HG03378 (cell line): ENCODE measurements around the gene ZNF577.

Source experiments
- ATAC-seq: cut with Tn5 transposase; IDR thresholded peaks from one replicate; pipeline ENCODE4 v1.9.1; 2021; ENCODE audit warnings: mild to moderate bottlenecking, moderate library complexity; ENCODE audit not compliant: unreplicated experiment

ZNF577 gene

DNA sequence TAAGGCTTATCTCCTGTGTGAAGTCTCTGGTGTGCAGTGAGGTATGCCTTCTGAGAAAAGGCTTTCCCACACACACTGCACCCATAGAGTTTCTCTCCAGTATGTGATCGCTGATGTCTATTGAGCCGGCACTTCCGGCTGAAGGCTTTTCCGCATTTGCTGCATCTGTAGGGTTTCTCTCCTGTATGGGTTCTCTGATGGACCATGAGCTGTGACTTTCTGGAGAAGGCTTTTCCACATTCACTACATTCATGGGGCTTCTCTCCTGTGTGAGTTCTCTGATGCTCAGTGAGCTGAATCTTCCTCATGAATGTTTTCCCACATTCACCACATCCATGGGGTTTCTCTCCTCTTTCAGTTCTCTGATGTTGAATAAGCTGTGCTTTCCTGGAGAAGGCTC lies 14.7 kb downstream of the ZNF577 start:
- no peak for ATAC-seq

DNA sequence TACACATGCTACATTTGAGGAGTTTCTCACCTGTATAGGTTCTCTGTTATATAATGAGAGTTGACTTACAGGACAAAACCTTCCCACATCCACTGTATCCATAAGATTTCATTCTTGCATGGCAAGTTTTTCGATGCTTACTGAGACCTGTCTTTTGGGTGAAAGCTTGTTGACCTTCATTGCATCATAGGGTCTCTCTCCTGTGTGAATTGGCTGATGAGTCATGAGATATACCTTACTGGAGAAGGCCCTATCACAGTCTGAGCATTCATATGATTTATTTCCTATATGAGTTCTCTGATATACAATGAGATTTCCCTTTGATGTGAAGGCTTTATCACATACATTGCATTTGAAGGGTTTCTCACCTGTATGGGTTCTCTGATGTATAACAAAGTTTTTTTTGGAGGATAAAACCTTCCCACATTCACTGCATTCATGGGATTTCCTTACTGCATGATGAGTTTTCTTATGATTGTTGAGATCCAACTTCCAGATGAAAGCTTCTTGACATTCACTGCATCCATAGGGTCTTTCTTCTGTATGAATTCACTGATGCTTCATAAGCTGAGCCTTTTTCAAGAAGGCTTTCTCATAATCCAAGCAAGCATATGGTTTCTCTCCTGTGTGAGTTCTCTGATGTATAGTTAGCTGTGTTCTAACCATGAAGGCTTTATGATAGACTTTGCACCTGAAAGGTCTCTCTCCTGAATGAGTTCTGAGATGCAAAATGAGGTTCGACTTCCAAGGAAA lies 25.7 kb downstream of the ZNF577 start:
- no peak for ATAC-seq

DNA sequence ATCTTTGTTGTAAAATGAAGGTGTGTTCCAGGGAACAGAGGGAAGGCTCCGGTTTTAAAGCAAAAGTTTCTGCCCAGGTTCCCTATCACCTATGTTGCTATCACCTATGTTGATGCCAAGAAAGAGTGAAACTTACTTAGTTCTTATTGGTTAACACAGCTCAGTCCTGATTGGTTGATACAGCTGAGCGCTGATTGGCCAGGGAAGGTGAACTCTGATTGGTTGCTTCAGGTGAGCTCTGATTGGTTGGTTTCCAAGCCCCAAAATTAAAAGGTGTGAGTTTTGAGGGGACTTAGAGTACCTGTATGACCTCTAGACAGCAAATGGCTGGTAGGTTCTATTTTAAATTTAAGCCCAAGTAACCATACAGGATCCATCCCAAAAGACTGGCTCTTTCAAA lies 50.6 kb downstream of the ZNF577 start:
- no peak for ATAC-seq

- ATAC-seq, result no peak
These were observed 57.5 kb downstream of the ZNF577 start for GRCh38 chr19:51830274-51830673.

GRCh38 chr19:51824281-51825005 lies 63.3 kb downstream of the ZNF577 start:
- ATAC-seq, result no peak

DNA sequence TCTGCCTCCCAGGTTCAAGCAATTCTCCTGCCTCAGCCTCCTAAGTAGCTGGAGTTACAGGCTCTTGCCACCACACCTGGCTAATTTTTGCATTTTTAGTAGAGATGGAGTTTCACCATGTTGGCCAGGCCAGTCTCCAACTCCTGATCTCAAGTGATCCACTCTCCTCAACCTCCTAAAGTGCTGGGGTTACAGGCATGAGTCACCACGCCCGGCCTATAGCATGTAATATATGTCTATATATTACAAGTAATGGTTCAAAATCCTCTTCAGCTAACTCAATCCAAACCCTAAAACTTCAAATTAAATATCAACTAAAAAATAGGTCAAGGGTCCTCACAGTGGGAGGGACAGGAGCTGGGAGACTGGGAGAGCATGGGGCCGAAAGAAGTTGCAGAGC lies 64.8 kb downstream of the ZNF577 start:
- no peak for ATAC-seq

GRCh38 chr19:51822325-51822724 lies 65.4 kb downstream of the ZNF577 start:
- ATAC-seq, result no peak

- no peak for ATAC-seq
These were observed 65.8 kb downstream of the ZNF577 start for GRCh38 chr19:51821921-51822320.

DNA sequence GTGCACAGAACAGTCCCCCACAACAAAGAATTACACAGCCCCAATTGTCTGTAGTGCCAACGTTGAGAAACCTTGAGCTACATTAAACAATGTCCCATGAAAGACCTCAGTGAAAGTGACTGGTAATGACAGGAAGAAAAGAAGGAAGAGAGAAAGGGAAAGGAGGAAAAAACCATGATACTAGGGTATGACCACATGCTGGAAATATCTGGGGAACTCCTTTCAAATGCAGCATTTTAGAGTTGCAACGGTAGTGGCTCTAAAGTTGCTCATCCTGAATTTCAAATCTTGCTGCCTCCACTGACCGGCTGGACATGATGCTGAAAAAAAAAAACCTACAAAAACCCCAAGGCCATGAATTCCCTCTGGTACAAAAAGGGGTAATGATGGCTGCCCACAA lies 66.3 kb downstream of the ZNF577 start:
- no peak for ATAC-seq
